BLaER1 (cell line): Measurements from ENCODE around the gene MVB12A.

Experiments used
- H3K27ac ChIP-seq: shearing (Covaris generic); formaldehyde crosslinking; 2 replicates; pipeline ENCODE4 v1.8.1; 2022
- H3K27me3 ChIP-seq: shearing (Covaris generic); formaldehyde crosslinking; 2 replicates; pipeline ENCODE4 v1.8.1; 2022
- H3K36me3 ChIP-seq: shearing (Covaris generic); formaldehyde crosslinking; 2 replicates; pipeline ENCODE4 v1.8.1; 2022
- H3K4me1 ChIP-seq: shearing (Covaris generic); formaldehyde crosslinking; 2 replicates; pipeline ENCODE4 v1.8.1; 2022
- H3K4me2 ChIP-seq: shearing (Covaris generic); formaldehyde crosslinking; 2 replicates; pipeline ENCODE4 v1.8.1; 2022
- H3K4me3 ChIP-seq: shearing (Covaris generic); formaldehyde crosslinking; 2 replicates; pipeline ENCODE4 v1.8.1; 2022
- H3K9ac ChIP-seq: shearing (Covaris generic); formaldehyde crosslinking; 2 replicates; pipeline ENCODE4 v1.8.1; 2022
- H3K9me3 ChIP-seq: shearing (Covaris generic); formaldehyde crosslinking; 2 replicates; pipeline ENCODE4 v1.8.1; 2022
- H4K20me1 ChIP-seq: shearing (Covaris generic); formaldehyde crosslinking; 2 replicates; pipeline ENCODE4 v1.8.1; 2022
- Cebpa-rat ChIP-seq: shearing (Covaris generic); IDR thresholded peaks from 2 replicates; pipeline ENCODE4 v1.8.1; 2022

MVB12A gene

GRCh38 chr19:17468302-17469091 is 48.6 kb downstream of the MVB12A start:
- Histone ChIP-seq H3K9ac (peak overlapping the region; percentile 60; the same call in 1 of the 2 replicates), H3K4me3 (peak overlapping the region; percentile 79; the same call in 1 of the 2 replicates), H3K27me3 (no peaks in the 10 kb centered on the region), H3K27ac (peak overlapping the region; percentile 51), H3K9me3 (no peaks in the 10 kb centered on the region), H4K20me1 (peaks cover 5% of the 10 kb centered on the region; the same call in 1 of the 2 replicates), H3K36me3 (no peaks in the 10 kb centered on the region), H3K4me2 (peak overlapping the region; percentile 94), H3K4me1 (peaks cover 68% of the 10 kb centered on the region)
- TF ChIP-seq Cebpa-rat: no peak

GRCh38 chr19:17469092-17469480 is 49.2 kb downstream of the MVB12A start:
- Histone ChIP-seq H3K36me3 (no peaks in the 10 kb centered on the region), H3K27me3 (no peaks in the 10 kb centered on the region), H3K4me3 (peak overlapping the region; percentile 79), H3K9me3 (no peaks in the 10 kb centered on the region), H3K4me1 (peaks cover 71% of the 10 kb centered on the region), H4K20me1 (peaks cover 5% of the 10 kb centered on the region; the same call in 1 of the 2 replicates), H3K9ac (peak overlapping the region; percentile 60), H3K4me2 (peak overlapping the region; percentile 94), H3K27ac (peak overlapping the region; percentile 51)
- no peak for TF ChIP-seq Cebpa-rat

GRCh38 chr19:17469481-17470067 is 49.7 kb downstream of the MVB12A start:
- H3K4me1 ChIP-seq: peaks cover 76% of the 10 kb centered on the region
- H3K36me3 ChIP-seq: no peaks in the 10 kb centered on the region
- peak overlapping the region; percentile 72 for H3K9ac ChIP-seq
- no peaks in the 10 kb centered on the region for H3K9me3 ChIP-seq
- peak overlapping the region; percentile 79 for H3K4me3 ChIP-seq
- H3K27me3 ChIP-seq: no peaks in the 10 kb centered on the region
- TF ChIP-seq Cebpa-rat: no peak
- H4K20me1 ChIP-seq: peaks cover 5% of the 10 kb centered on the region; the same call in 1 of the 2 replicates
- H3K4me2 ChIP-seq: peak overlapping the region; percentile 94
- H3K27ac ChIP-seq: peak overlapping the region; percentile 56

DNA sequence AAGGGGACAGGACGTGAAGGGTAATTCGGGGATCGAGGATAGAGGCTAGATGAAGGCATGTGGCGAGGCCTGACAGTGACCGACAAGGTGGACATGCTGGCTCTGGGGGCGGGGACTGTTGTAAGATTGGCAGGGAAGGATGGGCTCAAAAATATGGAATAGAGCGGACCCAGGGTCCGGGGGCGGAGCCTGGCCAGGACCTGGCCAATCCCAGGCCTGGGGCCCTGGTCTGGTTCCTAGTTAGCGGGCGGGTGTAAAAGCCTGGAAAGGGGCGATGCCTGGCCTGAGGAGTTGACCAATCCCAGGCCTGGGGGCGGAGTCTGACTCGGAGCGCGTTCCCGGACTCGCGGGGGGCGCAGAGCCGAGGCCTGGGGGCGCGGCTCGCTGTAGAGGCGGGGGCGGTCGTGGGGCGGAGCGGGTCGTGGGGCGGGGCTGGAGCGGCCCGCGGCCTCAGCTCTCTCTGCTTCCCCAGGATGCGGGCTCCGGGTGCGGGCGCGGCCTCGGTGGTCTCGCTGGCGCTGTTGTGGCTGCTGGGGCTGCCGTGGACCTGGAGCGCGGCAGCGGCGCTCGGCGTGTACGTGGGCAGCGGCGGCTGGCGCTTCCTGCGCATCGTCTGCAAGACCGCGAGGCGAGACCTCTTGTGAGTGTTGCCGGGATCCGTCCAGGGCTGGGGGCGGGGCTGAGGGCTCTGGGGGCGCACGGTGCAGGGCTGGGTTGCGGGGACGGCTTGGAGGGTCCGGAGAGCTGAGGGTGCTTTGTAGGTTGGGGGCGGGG is 50.4 kb downstream of the MVB12A start, which contains the start of gene SLC27A1:
Gene SLC27A1 (plus strand): TSS at position 457 of the 774 bp plus-strand sequence. CDS start 17 bp downstream, at position 474.
- Histone ChIP-seq H4K20me1 (peaks cover 5% of the 10 kb centered on the region; the same call in 1 of the 2 replicates), H3K4me1 (peaks cover 78% of the 10 kb centered on the region), H3K4me3 (peak within 1 kb of the TSS; percentile 79), H3K27ac (peak within 1 kb of the TSS; percentile 70), H3K9ac (peak within 1 kb of the TSS; percentile 79), H3K9me3 (no peaks in the 10 kb centered on the region), H3K4me2 (peak within 1 kb of the TSS; percentile 98), H3K36me3 (no peaks in the 10 kb centered on the region), H3K27me3 (no peaks in the 10 kb centered on the region)
- no peak for TF ChIP-seq Cebpa-rat

DNA sequence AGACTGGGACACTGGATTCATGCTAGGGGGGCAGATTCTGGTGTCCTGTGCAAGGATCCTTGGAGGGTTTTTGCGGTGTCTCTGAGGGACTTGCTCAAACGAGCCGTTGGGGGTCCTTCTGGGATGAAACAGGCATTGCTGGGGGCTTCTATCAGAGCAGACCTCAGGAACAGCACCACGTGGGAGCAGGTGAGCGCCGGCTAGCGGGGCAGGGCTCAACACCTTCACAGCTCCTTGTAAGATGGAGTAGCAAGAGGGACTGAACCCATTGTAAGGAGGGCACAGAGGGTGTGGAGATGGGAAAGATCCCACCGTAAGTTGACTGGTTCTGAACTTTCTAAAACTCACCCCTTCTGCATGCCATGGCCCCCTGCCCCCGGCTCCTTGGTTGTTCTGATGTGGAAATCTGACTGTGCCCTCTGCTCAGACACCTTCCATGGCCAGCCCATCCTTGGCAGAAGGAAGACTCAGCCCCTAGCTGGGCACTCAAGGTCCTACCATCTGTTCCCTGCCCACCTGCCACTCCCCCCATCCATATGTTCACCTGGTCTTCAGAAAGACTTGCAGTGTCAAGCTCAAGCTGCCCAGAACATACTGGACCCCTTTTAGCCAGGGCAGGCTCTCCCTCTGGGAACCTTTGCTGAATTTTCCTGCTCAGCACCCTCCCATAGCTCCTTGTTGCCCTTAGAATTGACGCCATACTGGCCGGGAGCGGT is 51.7 kb downstream of the MVB12A start:
- peak overlapping the region; percentile 79 for H3K4me3 ChIP-seq
- peaks cover 74% of the 10 kb centered on the region for H3K4me1 ChIP-seq
- no peaks in the 10 kb centered on the region for H3K36me3 ChIP-seq
- peaks cover 5% of the 10 kb centered on the region; the same call in 1 of the 2 replicates for H4K20me1 ChIP-seq
- peak overlapping the region; percentile 98 for H3K4me2 ChIP-seq
- H3K9ac ChIP-seq: peak overlapping the region; percentile 79
- no peaks in the 10 kb centered on the region for H3K9me3 ChIP-seq
- no peak for TF ChIP-seq Cebpa-rat
- no peaks in the 10 kb centered on the region for H3K27me3 ChIP-seq
- 0 out of 2 replicates have a peak overlapping the region, but pooled peaks have one; percentile 70 for H3K27ac ChIP-seq

DNA sequence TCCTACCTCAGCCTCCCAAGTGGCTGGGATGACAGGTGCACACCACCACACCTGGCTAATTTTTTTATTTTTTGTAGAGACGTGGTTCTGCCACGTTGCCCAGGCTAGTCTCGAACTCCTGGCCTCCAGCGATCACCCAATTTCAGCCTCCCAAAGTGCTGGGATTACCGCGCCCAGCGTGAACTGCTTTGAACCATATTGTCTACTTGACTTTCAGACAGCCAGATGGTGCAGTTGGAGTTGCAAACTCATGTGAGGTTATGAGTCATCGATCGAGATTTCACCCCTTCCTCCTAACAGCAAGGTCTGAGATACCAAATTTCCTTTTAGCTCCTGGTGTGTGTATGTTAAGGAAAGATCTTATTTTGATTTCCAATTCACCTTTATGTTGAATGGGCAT is 53.2 kb downstream of the MVB12A start:
- H3K9ac ChIP-seq: no peak overlapping the region
- no peak overlapping the region for H3K4me3 ChIP-seq

More for the DNA sequence above, 53.2 kb downstream of the MVB12A start:
- Histone ChIP-seq H3K36me3 (no peaks in the 10 kb centered on the region), H3K9me3 (no peaks in the 10 kb centered on the region), H3K4me2 (no peak overlapping the region), H3K27me3 (no peaks in the 10 kb centered on the region), H4K20me1 (peaks cover 5% of the 10 kb centered on the region; the same call in 1 of the 2 replicates), H3K4me1 (peaks cover 61% of the 10 kb centered on the region), H3K27ac (no peak overlapping the region)
- no peak for TF ChIP-seq Cebpa-rat
